Fibroblast of lung (primary cell): ENCODE measurements around the gene SNAI3. TPM values are rescaled to one million over a fixed set of nuclear protein-coding genes. Genes with fewer than 3 reads are reported as not detected.

ENCODE experiments used
- DNase-seq, 2 donors: peaks; one replicate each; pipeline versions ENCODE4 v3.0.0 to v3.0.0-alpha.2; 2010; ENCODE audit warnings: low read depth in 2 of 2
- H2AFZ ChIP-seq: 2 replicates; pipeline ENCODE4 v1.5.1; 2012; ENCODE audit warnings: low read length, control low read depth, inconsistent platforms
- H3K27ac ChIP-seq: 2 replicates; pipeline ENCODE4 v1.5.1; 2011; ENCODE audit warnings: low read length, control low read depth; ENCODE audit not compliant: insufficient read depth
- H3K27me3 ChIP-seq: 2 replicates; pipeline ENCODE4 v1.5.1; 2011; ENCODE audit warnings: mild to moderate bottlenecking, low read length; ENCODE audit not compliant: control insufficient read depth, insufficient read depth
- H3K36me3 ChIP-seq: 2 replicates; pipeline ENCODE4 v1.5.1; 2011; ENCODE audit warnings: low read length; ENCODE audit not compliant: control insufficient read depth, insufficient read depth
- H3K4me1 ChIP-seq: 2 replicates; pipeline ENCODE4 v1.5.1; 2011; ENCODE audit warnings: low read length; ENCODE audit not compliant: control insufficient read depth, insufficient read depth; ENCODE audit errors: extremely low read depth
- H3K4me2 ChIP-seq: 2 replicates; pipeline ENCODE4 v1.5.1; 2011; ENCODE audit warnings: low read length, control low read depth; ENCODE audit not compliant: insufficient read depth; ENCODE audit errors: extremely low read depth
- H3K4me3 ChIP-seq, 4 experiments: fragments of 200-600 bp in 1 of 4; sonication (generic) in 1 of 4; replicated peaks in 1 of 4; 2 replicates each; pipeline ENCODE4 v1.5.1; 2011 to 2016; ENCODE audit warnings: low read length in 4 of 4, low read depth in 3 of 4, mild to moderate bottlenecking in 3 of 4, control low read depth in 2 of 4, inconsistent platforms in 1 of 4, mixed read lengths in 1 of 4; ENCODE audit not compliant: insufficient read depth in 1 of 4; ENCODE audit errors: control extremely low read depth in 1 of 4
- H3K79me2 ChIP-seq: 2 replicates; pipeline ENCODE4 v1.5.1; 2012; ENCODE audit warnings: mild to moderate bottlenecking, low read length, inconsistent platforms; ENCODE audit not compliant: control insufficient read depth, insufficient read depth
- H3K9ac ChIP-seq: 2 replicates; pipeline ENCODE4 v1.5.1; 2011; ENCODE audit warnings: mild to moderate bottlenecking, low read length, control low read depth; ENCODE audit not compliant: insufficient read depth
- H3K9me3 ChIP-seq: 2 replicates; pipeline ENCODE4 v1.5.1; 2012; ENCODE audit warnings: low read depth, low read length; ENCODE audit not compliant: control insufficient read depth, insufficient read depth
- H4K20me1 ChIP-seq: 2 replicates; pipeline ENCODE4 v1.5.1; 2011; ENCODE audit warnings: low read length; ENCODE audit not compliant: control insufficient read depth, insufficient read depth; ENCODE audit errors: extremely low read depth
- EZH2 ChIP-seq: IDR thresholded peaks from 2 replicates; pipeline ENCODE4 v1.5.1; 2012; ENCODE audit warnings: low read length, control low read depth, mild to moderate bottlenecking; ENCODE audit errors: missing control alignments
- polyA plus RNA-seq, 2 donors: library from polyadenylated mRNA; depleted of rRNA in 1 of 2; stranded (reverse) in 1 of 2; unstranded in 1 of 2; fragments of >200 nt; gene quantifications; 2 replicates each; pipeline ENCODE4 v1.2.1, GENCODE V29; 2011 to 2012; ENCODE audit warnings: missing spikeins in 1 of 2
- total RNA-seq: library from RNA; depleted of rRNA; stranded (reverse); fragments of >200 nt; gene quantifications from 2 replicates; pipeline ENCODE4 v1.2.1, GENCODE V29; 2014
- TF ChIP-seq, protein P1 (sequence below), 2 donors: IDR thresholded peaks in 1 of 2; conservative IDR thresholded peaks in 1 of 2; 1 replicate in 1 of 2; 2 replicates in 1 of 2; pipeline ENCODE4 v1.5.1; 2011 to 2012; ENCODE audit warnings: low read length in 2 of 2, control low read depth in 1 of 2, inconsistent platforms in 1 of 2, low read depth in 1 of 2, mild to moderate bottlenecking in 1 of 2

Gene SNAI3
- total and polyA plus RNA-seq, 2 donors (not counting 1 experiment from before 2014, with no cell fraction given), result 0.17 TPM; not detected in 1

DNA sequence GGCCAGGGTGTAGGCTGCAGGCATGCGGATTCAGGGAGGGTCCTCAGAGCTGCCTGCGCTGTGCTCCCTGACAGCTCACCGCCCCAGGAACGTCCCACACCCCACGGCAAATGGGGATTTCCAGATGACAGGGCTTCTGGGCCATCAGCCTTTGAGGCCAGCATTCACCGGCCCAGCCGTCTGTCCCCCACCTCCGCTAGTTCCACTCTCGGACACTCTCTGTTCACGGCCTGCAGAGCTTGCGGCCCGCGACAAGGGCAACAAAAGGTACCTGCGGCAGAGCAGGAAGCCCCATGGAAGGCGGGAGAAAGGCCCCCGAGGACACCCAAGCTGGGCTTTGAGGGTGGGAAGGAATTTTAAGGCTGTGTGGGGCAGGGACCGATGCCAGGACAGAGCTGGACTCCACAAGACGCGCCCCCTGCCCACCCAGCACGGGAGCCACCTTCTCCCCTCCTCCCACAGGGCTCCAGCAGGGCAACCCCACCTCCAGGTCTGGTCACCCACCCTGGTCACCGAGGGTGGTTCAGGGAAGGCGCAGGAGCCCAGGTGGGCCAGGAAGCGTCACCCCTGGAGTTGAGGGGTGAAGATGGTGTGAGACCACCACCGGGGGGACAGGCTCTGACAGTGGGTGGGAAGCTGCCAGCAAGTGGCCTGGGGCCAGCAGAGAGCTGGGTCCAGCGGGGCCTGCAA lies 29.9 kb downstream of the SNAI3 start:
- peaks cover 21% of the 10 kb centered on the region for H3K79me2 ChIP-seq
- H3K9ac ChIP-seq, result no peak overlapping the region
- H3K27me3 ChIP-seq, result no peaks in the 10 kb centered on the region
- TF ChIP-seq, protein P1, sequence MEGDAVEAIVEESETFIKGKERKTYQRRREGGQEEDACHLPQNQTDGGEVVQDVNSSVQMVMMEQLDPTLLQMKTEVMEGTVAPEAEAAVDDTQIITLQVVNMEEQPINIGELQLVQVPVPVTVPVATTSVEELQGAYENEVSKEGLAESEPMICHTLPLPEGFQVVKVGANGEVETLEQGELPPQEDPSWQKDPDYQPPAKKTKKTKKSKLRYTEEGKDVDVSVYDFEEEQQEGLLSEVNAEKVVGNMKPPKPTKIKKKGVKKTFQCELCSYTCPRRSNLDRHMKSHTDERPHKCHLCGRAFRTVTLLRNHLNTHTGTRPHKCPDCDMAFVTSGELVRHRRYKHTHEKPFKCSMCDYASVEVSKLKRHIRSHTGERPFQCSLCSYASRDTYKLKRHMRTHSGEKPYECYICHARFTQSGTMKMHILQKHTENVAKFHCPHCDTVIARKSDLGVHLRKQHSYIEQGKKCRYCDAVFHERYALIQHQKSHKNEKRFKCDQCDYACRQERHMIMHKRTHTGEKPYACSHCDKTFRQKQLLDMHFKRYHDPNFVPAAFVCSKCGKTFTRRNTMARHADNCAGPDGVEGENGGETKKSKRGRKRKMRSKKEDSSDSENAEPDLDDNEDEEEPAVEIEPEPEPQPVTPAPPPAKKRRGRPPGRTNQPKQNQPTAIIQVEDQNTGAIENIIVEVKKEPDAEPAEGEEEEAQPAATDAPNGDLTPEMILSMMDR (conservative IDR thresholded peaks at IDR 0.05 in 1 of 2, IDR thresholded peaks at IDR 0.05 in 1 of 2; ENCODE audit: low read depth in 1 of 2, low read length in 2 of 2), result no peak
- no peak for TF ChIP-seq EZH2
- no peaks in the 10 kb centered on the region for H3K9me3 ChIP-seq
- no peak overlapping the region for H3K4me2 ChIP-seq
- H3K4me1 ChIP-seq, result peaks cover 2% of the 10 kb centered on the region
- no peaks in the 10 kb centered on the region for H4K20me1 ChIP-seq
- H2AFZ ChIP-seq, result no peak overlapping the region
- H3K36me3 ChIP-seq, result peaks cover 41% of the 10 kb centered on the region
- H3K27ac ChIP-seq, result no peak overlapping the region
- no peak overlapping the region for H3K4me3 ChIP-seq
- no peak for DNase-seq

DNA sequence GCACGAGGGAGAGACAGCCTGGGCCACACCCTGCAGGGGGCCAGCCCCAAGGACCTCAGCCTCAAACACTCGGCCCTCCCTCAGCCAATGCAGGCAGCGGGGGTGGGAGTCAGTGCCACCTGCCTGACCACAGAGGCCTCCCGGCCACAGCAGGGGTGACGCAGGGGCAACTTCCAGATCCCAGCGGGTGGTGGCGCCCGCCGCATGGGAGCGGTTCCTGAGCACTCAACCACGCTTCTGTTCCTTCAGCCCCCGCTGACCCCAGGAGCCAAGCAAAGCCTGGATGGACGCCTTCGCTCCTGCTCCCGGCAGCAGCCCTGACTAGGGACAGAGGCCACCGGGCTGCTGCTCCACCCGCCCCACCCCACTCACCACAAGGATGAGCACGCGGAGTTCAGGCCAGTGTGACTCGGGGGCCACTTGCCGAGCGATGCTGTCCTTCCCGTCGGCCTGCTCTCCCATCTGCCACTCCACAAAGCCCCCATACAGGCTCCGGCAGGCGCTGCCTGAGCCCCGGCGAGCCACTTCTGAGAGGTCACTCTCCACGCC lies 30.5 kb downstream of the SNAI3 start:
- Histone ChIP-seq H3K9me3 (no peaks in the 10 kb centered on the region), H3K4me2 (no peak overlapping the region), H2AFZ (no peak overlapping the region), H3K27me3 (no peaks in the 10 kb centered on the region), H3K4me1 (peaks cover 6% of the 10 kb centered on the region), H3K36me3 (peaks cover 41% of the 10 kb centered on the region), H4K20me1 (no peaks in the 10 kb centered on the region), H3K4me3 (no peak overlapping the region), H3K9ac (no peak overlapping the region), H3K79me2 (peaks cover 15% of the 10 kb centered on the region), H3K27ac (no peak overlapping the region)
- TF ChIP-seq EZH2, result no peak
- DNase-seq, result no peak

DNA sequence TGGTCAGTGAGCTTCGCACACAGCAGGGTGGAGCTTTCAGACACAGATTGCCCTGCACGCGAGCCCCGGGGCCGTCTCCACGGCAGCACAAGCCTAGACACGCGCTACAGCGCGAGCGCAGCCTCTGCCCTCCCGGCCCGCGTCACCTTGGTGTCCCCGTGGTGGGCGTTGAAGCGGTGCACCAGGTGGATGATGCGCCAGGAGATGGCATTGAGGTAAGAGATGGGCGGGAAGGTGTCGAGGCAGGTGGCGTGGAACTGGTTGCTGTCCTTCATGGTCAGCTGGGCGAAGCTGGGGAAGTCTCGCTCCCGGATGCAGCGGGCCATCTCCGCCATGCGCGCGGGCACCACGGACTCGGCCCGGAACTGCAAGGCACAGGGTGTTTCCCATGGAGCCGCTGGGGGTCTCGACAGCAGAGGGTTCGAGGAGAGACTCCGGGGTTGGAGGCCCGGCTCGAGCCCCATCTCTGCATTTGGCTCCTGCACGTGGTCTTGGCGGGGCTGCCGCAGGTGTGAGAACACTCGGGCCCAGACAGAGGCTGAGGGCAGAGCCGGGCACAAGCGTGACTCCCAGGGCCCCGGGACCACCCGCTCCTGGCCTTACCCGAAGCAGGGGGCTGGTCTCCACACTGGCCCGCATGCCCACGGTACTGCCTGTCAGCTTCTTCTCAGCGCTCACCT lies 31.1 kb downstream of the SNAI3 start:
- Histone ChIP-seq H3K27me3 (no peaks in the 10 kb centered on the region), H3K27ac (no peak overlapping the region), H2AFZ (no peak overlapping the region), H3K4me2 (no peak overlapping the region), H3K9me3 (no peaks in the 10 kb centered on the region), H3K4me3 (no peak overlapping the region), H3K4me1 (peaks cover 8% of the 10 kb centered on the region), H3K36me3 (peaks cover 41% of the 10 kb centered on the region), H3K9ac (no peak overlapping the region), H4K20me1 (no peaks in the 10 kb centered on the region), H3K79me2 (peaks cover 14% of the 10 kb centered on the region)
- no peak for TF ChIP-seq EZH2
- TF ChIP-seq, protein P1 (conservative IDR thresholded peaks at IDR 0.05 in 1 of 2, IDR thresholded peaks at IDR 0.05 in 1 of 2; ENCODE audit: low read depth in 1 of 2, low read length in 2 of 2), result no peak
- no peak for DNase-seq
